Left ventricle myocardium inferior (tissue), 1 donor: ENCODE results near the gene HOTAIR. TPM values are rescaled to one million over a fixed set of nuclear protein-coding genes. Genes with fewer than 3 reads are reported as not detected.

ENCODE experiments used
- DNase-seq: peaks from one replicate; pipeline ENCODE4 v3.0.0-alpha.2; 2020
- H3K27ac ChIP-seq: fragments of 200-600 bp; replicated peaks from 2 replicates; pipeline ENCODE4 v1.8.0; 2021
- H3K27me3 ChIP-seq: fragments of 200-600 bp; 2 replicates; pipeline ENCODE4 v1.8.0; 2021; ENCODE audit warnings: low read depth
- H3K36me3 ChIP-seq: fragments of 200-600 bp; 2 replicates; pipeline ENCODE4 v1.8.0; 2021
- H3K4me1 ChIP-seq: fragments of 200-600 bp; 2 replicates; pipeline ENCODE4 v1.8.0; 2021
- H3K4me3 ChIP-seq: fragments of 200-600 bp; 2 replicates; pipeline ENCODE4 v1.8.0; 2021; ENCODE audit warnings: mild to moderate bottlenecking, moderate library complexity
- H3K9me3 ChIP-seq: fragments of 200-600 bp; replicated peaks from 2 replicates; pipeline ENCODE4 v1.8.0; 2021
- CTCF ChIP-seq: fragments of 200-600 bp; IDR thresholded peaks from 2 replicates; pipeline ENCODE4 v1.8.0; 2021; ENCODE audit warnings: antibody characterized with exemption, mild to moderate bottlenecking, borderline replicate concordance
- intact Hi-C: fragments of 100-400 bp; cut with micrococcal nuclease; formaldehyde crosslinking; loops from one replicate; pipeline ENCODE4 v1.11.0; 2022
- total RNA-seq: library from RNA; stranded (reverse); fragmentation: NEBNext Ultra II Directional; extraction: Animal tissue kit (Norgen Biotek cat#: 25700); gene quantifications from one replicate; pipeline ENCODE4 v1.2.1, GENCODE V29; 2021
- donor health status: DM: no; HTN: yes; CAD: no; lungs with severe emphysema.

The HOTAIR gene
- total RNA-seq, 1 donor from 2014 or later: not detected

- H3K27ac ChIP-seq: no peak overlapping the region
- H3K9me3 ChIP-seq: no peaks in the 10 kb centered on the region
- intact Hi-C loops: no loop called here
- H3K4me1 ChIP-seq: peaks cover 21% of the 10 kb centered on the region
- no peak overlapping the region for H3K4me3 ChIP-seq
- DNase-seq: no peak
- no peaks in the 10 kb centered on the region for H3K36me3 ChIP-seq
- peaks cover 100% of the 10 kb centered on the region for H3K27me3 ChIP-seq
- TF ChIP-seq CTCF: no peak
These were observed 9.3 kb upstream of the HOTAIR start for GRCh38 chr12:53983950-53984572.

- Histone ChIP-seq H3K36me3 (no peaks in the 10 kb centered on the region), H3K27ac (no peak overlapping the region), H3K27me3 (peaks cover 100% of the 10 kb centered on the region), H3K4me3 (no peak overlapping the region), H3K9me3 (no peaks in the 10 kb centered on the region), H3K4me1 (peaks cover 18% of the 10 kb centered on the region)
- intact Hi-C loops: no loop called here
- DNase-seq: no peak
- no peak for TF ChIP-seq CTCF
These were observed 8.8 kb upstream of the HOTAIR start for GRCh38 chr12:53983568-53983949.

GRCh38 chr12:53982648-53983567 is 8.2 kb upstream of the HOTAIR start:
- Histone ChIP-seq H3K36me3 (no peaks in the 10 kb centered on the region), H3K4me1 (peaks cover 18% of the 10 kb centered on the region), H3K9me3 (no peaks in the 10 kb centered on the region), H3K27me3 (peaks cover 100% of the 10 kb centered on the region), H3K27ac (no peak overlapping the region), H3K4me3 (no peak overlapping the region)
- DNase-seq: no peak
- intact Hi-C loops: no loop called here
- no peak for TF ChIP-seq CTCF

GRCh38 chr12:53981634-53982565 is 7.1 kb upstream of the HOTAIR start:
- no peaks in the 10 kb centered on the region for H3K36me3 ChIP-seq
- H3K9me3 ChIP-seq: no peaks in the 10 kb centered on the region
- no peak overlapping the region for H3K4me3 ChIP-seq
- intact Hi-C loops: no loop called here
- DNase-seq: no peak
- no peak for TF ChIP-seq CTCF
- H3K4me1 ChIP-seq: peaks cover 18% of the 10 kb centered on the region
- H3K27me3 ChIP-seq: peaks cover 100% of the 10 kb centered on the region
- H3K27ac ChIP-seq: no peak overlapping the region

GRCh38 chr12:53980802-53981496 is 6.2 kb upstream of the HOTAIR start:
- Histone ChIP-seq H3K36me3 (no peaks in the 10 kb centered on the region), H3K27me3 (peaks cover 100% of the 10 kb centered on the region), H3K27ac (no peak overlapping the region), H3K4me3 (no peak overlapping the region), H3K9me3 (no peaks in the 10 kb centered on the region), H3K4me1 (peaks cover 12% of the 10 kb centered on the region)
- no peak for TF ChIP-seq CTCF
- no peak for DNase-seq
- intact Hi-C loops: no loop called here
